Tongue (tissue), 2 donors: Measurements from ENCODE around the gene GABBR2. TPM values are rescaled to one million over a fixed set of nuclear protein-coding genes. Genes with fewer than 3 reads are reported as not detected.
A peak's percentile ranks its signal among the peaks of the same experiment; 100 is the strongest.

Experiments used
- DNase-seq: peaks from one replicate; pipeline ENCODE4 v3.0.0-alpha.2; 2015
- total RNA-seq: library from RNA; depleted of rRNA; stranded (reverse); fragments of >200 nt; gene quantifications from one replicate; pipeline ENCODE4 v1.2.3, GENCODE V29; 2014

GABBR2 gene
- total RNA-seq, 1 donor from 2014 or later = 0.41 TPM

GRCh38 chr9:98720402-98720801, 11.7 kb upstream of the GABBR2 start:
- DNase-seq = no peak

- no peak for DNase-seq
Measured at GRCh38 chr9:98719055-98719454, 10.3 kb upstream of the GABBR2 start.

GRCh38 chr9:98714833-98715232, 6.1 kb upstream of the GABBR2 start:
- DNase-seq = no peak

- DNase-seq = no peak
Measured at GRCh38 chr9:98712987-98713386, 4.3 kb upstream of the GABBR2 start.

- DNase-seq = peak; percentile 71
Measured at GRCh38 chr9:98709968-98710965, 1.5 kb upstream of the GABBR2 start.

GRCh38 chr9:98708103-98708932, 417 bp downstream of the GABBR2 start:
- DNase-seq = no peak

GRCh38 chr9:98707166-98708102, 1.3 kb downstream of the GABBR2 start:
- peak; percentile 77 for DNase-seq

- DNase-seq = no peak
Measured at GRCh38 chr9:98706651-98707165, 2.0 kb downstream of the GABBR2 start.

- no peak for DNase-seq
Measured at GRCh38 chr9:98702835-98703380, 5.8 kb downstream of the GABBR2 start.

GRCh38 chr9:98702340-98702739, 6.4 kb downstream of the GABBR2 start:
- DNase-seq = no peak

- no peak for DNase-seq
Measured at GRCh38 chr9:98701576-98701975, 7.2 kb downstream of the GABBR2 start.

GRCh38 chr9:98700801-98701200, 7.9 kb downstream of the GABBR2 start:
- no peak for DNase-seq

- no peak for DNase-seq
Measured at GRCh38 chr9:98698856-98699255, 9.9 kb downstream of the GABBR2 start.

- no peak for DNase-seq
Measured at GRCh38 chr9:98694943-98695342, 13.8 kb downstream of the GABBR2 start.

- no peak for DNase-seq
Measured at GRCh38 chr9:98692392-98692791, 16.3 kb downstream of the GABBR2 start.

GRCh38 chr9:98691890-98692289, 16.8 kb downstream of the GABBR2 start:
- no peak for DNase-seq

- DNase-seq = no peak
Measured at GRCh38 chr9:98690686-98691085, 18.0 kb downstream of the GABBR2 start.

GRCh38 chr9:98688710-98689495, 19.8 kb downstream of the GABBR2 start:
- no peak for DNase-seq

- no peak for DNase-seq
Measured at GRCh38 chr9:98687911-98688310, 20.8 kb downstream of the GABBR2 start.
